DMS 273 treated with DMSO at 0.1 percent for 48 hours (cell line): ENCODE measurements around the gene SPRED2.
"Not testable (repeated sequence)": the region's sequence is repeated elsewhere in the genome, so short reads cannot be mapped to it uniquely, and the experiment has no call there.

Source experiments
- DNase-seq: peaks from one replicate; lab custom pipeline; 2025; lab: John Stamatoyannopoulos, UW

The SPRED2 gene

GRCh38 chr2:65343386-65343785, 89.0 kb downstream of the SPRED2 start:
- no peak for DNase-seq

GRCh38 chr2:65340898-65341681, 91.3 kb downstream of the SPRED2 start:
- no peak for DNase-seq

- no peak for DNase-seq
Observed at GRCh38 chr2:65339648-65340047, 92.8 kb downstream of the SPRED2 start.

GRCh38 chr2:65338830-65339495, 93.4 kb downstream of the SPRED2 start:
- DNase-seq = not testable (repeated sequence)

GRCh38 chr2:65337915-65338314, 94.5 kb downstream of the SPRED2 start:
- DNase-seq = not testable (repeated sequence)

- no peak for DNase-seq
Observed at GRCh38 chr2:65334714-65335113, 97.7 kb downstream of the SPRED2 start.

GRCh38 chr2:65331336-65332025, 100.9 kb downstream of the SPRED2 start:
- DNase-seq = no peak

GRCh38 chr2:65329525-65329924, 102.9 kb downstream of the SPRED2 start:
- peak; percentile 22 for DNase-seq

GRCh38 chr2:65326276-65326675, 106.1 kb downstream of the SPRED2 start:
- DNase-seq = no peak

GRCh38 chr2:65325066-65325465, 107.3 kb downstream of the SPRED2 start:
- no peak for DNase-seq

GRCh38 chr2:65320946-65321345, 111.5 kb downstream of the SPRED2 start:
- DNase-seq = no peak

- no peak for DNase-seq
Observed at GRCh38 chr2:65320042-65320725, 112.2 kb downstream of the SPRED2 start.

- DNase-seq = no peak
Observed at GRCh38 chr2:65319674-65320041, 112.7 kb downstream of the SPRED2 start.

- no peak for DNase-seq
Observed at GRCh38 chr2:65319072-65319673, 113.2 kb downstream of the SPRED2 start.

GRCh38 chr2:65317841-65318240, 114.6 kb downstream of the SPRED2 start:
- no peak for DNase-seq

GRCh38 chr2:65317351-65317750, 115.0 kb downstream of the SPRED2 start:
- DNase-seq = not testable (repeated sequence)

GRCh38 chr2:65316072-65316471, 116.3 kb downstream of the SPRED2 start:
- DNase-seq = no peak

GRCh38 chr2:65314801-65315441, 117.5 kb downstream of the SPRED2 start:
- no peak for DNase-seq

GRCh38 chr2:65313954-65314256, 118.5 kb downstream of the SPRED2 start:
- DNase-seq = no peak

GRCh38 chr2:65313126-65313953, 119.1 kb downstream of the SPRED2 start:
- no peak for DNase-seq

- no peak for DNase-seq
Observed at GRCh38 chr2:65311596-65311995, 120.8 kb downstream of the SPRED2 start.
